BJ (cell line): ENCODE data around the gene CERS6. TPM values are rescaled to one million over a fixed set of nuclear protein-coding genes. Genes with fewer than 3 reads are reported as not detected.

Experiments
- CTCF ChIA-PET: fragments of 350-600 bp; formaldehyde crosslinking; extraction: SDS; loops from one replicate; lab custom pipeline; 2021; ENCODE audit warnings: antibody characterized with exemption, inconsistent platforms; lab: Yijun Ruan, JAX
- POLR2A ChIA-PET: fragments of 300-600 bp; sonication (Branson Sonifier 250); formaldehyde crosslinking; extraction: SDS; loops from one replicate; lab custom pipeline; 2021; ENCODE audit warnings: antibody characterized with exemption; lab: Charles Lee
- DNase-seq: peaks from one replicate; pipeline ENCODE4 v3.0.0-alpha.2; 2011; ENCODE audit warnings: low read depth
- H3K27me3 ChIP-seq: 2 replicates; pipeline ENCODE4 v1.6.0; 2011; ENCODE audit warnings: low read length; ENCODE audit not compliant: control insufficient read depth, insufficient read depth
- H3K36me3 ChIP-seq: 2 replicates; pipeline ENCODE4 v1.5.1; 2011; ENCODE audit warnings: low read length; ENCODE audit not compliant: control insufficient read depth, insufficient read depth
- H3K4me3 ChIP-seq: 2 replicates; pipeline ENCODE4 v1.5.1; 2011; ENCODE audit warnings: low read depth, mild to moderate bottlenecking, control low read depth, low read length
- polyA plus RNA-seq: library from polyadenylated mRNA; depleted of rRNA; stranded (reverse); fragments of >200 nt; gene quantifications from 2 replicates; pipeline ENCODE4 v1.2.3, GENCODE V29; 2011
- TF ChIP-seq, protein P1 (sequence below): IDR thresholded peaks from 2 replicates; pipeline ENCODE4 v1.5.1; 2011; ENCODE audit warnings: low read depth, mild to moderate bottlenecking, control low read depth, inconsistent platforms, low read length, moderate library complexity; ENCODE audit not compliant: insufficient read depth

CERS6 gene
- polyA plus RNA-seq, 1 experiment, result 1.6 TPM

DNA sequence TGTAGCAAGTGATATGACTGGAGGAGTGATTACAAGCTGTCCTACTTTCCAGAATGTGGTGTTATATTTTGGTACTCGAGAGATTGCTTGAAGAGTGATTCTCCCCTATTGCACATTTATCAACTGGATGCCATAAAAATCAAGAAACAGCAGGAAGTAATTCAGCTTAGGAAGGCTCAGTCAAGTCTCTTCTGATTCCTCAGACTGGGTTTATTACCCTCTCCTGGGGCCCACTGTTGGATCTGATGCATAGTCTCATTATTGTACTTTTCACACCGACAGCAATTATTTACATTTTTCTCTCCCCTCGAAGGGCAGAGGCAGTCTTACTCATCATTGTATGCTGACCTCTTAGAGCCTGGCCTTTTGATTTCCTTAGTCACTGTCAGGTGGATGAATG, 355.6 kb downstream of the CERS6 start:
- no peak overlapping the region for H3K4me3 ChIP-seq
- H3K27me3 ChIP-seq, result no peaks in the 10 kb centered on the region
- CTCF ChIA-PET, result no interaction called here
- DNase-seq, result no peak
- H3K36me3 ChIP-seq, result no peaks in the 10 kb centered on the region
- POLR2A ChIA-PET, result no interaction called here
- TF ChIP-seq, protein P1, sequence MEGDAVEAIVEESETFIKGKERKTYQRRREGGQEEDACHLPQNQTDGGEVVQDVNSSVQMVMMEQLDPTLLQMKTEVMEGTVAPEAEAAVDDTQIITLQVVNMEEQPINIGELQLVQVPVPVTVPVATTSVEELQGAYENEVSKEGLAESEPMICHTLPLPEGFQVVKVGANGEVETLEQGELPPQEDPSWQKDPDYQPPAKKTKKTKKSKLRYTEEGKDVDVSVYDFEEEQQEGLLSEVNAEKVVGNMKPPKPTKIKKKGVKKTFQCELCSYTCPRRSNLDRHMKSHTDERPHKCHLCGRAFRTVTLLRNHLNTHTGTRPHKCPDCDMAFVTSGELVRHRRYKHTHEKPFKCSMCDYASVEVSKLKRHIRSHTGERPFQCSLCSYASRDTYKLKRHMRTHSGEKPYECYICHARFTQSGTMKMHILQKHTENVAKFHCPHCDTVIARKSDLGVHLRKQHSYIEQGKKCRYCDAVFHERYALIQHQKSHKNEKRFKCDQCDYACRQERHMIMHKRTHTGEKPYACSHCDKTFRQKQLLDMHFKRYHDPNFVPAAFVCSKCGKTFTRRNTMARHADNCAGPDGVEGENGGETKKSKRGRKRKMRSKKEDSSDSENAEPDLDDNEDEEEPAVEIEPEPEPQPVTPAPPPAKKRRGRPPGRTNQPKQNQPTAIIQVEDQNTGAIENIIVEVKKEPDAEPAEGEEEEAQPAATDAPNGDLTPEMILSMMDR, result no peak

DNA sequence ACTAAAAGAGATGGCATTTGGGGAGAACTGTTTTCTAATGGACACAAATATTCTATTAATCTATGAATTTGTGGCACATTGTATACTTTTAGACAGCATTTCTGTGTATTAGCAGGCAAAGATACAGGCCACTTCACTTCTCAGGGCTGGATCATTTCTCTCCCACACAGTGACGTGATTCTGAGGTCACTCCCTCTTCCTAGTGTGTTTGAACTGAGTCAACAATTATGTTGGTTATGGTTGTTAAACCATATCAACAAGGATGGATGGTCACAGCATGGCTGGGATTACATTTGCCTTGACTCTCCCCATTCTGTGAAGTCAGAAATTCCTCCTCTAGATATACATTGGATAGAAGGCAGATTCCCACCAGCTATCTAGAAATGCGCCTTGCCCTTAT, 358.0 kb downstream of the CERS6 start:
- Histone ChIP-seq H3K36me3 (no peaks in the 10 kb centered on the region), H3K27me3 (no peaks in the 10 kb centered on the region), H3K4me3 (no peak overlapping the region)
- ChIA-PET POLR2A (no interaction called here), CTCF (no interaction called here)
- no peak for DNase-seq
- TF ChIP-seq, protein P1, result no peak

DNA sequence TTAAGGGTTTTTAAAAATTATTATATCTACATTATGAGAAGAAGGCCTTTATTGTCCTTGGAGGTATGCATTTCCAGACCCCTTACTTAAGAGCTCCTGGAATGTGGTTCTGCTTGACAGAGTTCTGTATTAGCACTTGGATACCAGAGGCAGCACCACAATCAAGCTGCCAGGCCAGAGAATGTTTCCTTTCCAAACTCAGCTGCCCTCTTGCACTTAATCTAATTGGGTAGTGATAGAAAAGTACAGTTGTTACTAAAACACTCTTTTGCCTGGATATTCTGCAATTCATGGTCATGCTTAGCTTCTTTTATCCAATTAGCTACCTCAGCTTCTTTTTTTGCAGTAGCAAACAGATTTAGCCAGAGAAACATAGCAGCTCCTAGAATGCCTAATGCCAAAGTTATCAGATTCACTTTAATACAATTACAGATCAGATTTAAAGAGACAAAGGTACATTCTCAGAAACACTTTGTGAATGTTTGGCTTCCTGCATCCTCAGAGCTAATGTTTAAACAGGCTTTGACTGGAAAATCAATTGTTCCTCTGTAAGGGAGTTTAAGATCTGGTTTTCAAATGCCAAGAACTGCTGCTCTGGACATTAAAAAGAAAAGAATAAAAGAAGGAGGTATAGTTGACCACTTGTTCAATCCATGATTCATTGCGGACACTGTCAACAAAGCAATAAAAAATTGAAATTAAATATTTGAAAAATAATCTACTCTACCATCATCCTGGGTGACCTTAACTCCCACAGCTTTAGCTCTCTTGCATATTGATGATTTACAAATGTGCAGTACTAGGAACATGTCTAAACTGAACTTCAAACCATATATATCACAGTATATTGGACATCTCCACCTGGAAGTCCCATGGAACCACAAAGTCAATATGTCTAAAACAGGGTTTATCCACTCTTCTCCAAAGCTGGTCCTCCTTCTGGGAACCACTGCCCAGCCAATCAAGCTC, 359.2 kb downstream of the CERS6 start:
- DNase-seq, result no peak
- CTCF ChIA-PET, result interaction anchor here (0.8 to 1.6 kb wide), 2 partner anchors 73 to 106 kb away, joined by 3 read pairs; no protein-coding TSS in a partner anchor

DNA sequence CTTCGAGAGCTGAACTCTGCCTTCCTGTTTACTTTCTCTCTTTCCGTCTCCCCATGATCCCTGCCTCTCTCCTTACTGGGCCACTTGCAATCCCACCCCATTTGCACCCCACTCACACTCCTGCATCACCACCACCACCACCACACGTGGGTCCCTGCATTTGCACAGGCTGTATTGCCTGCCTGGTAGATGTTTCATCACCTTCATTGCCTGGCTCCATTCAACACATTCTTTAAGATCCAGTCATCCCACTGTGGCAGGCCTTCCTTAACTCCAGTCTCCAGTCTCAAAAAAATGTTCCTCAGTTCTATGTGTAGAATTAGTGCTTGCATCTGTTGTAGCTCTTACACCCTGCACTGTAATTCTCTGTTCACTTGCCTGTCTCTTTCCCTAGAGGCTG, 360.3 kb downstream of the CERS6 start:
- TF ChIP-seq, protein P1, result no peak
- POLR2A ChIA-PET, result no interaction called here
- Histone ChIP-seq H3K27me3 (no peaks in the 10 kb centered on the region), H3K36me3 (no peaks in the 10 kb centered on the region), H3K4me3 (no peak overlapping the region)
- CTCF ChIA-PET, result no interaction called here
- peak; percentile 59 for DNase-seq

More for the DNA sequence above, 359.2 kb downstream of the CERS6 start:
- H3K36me3 ChIP-seq, result no peaks in the 10 kb centered on the region
- TF ChIP-seq, protein P1, result no peak
- H3K4me3 ChIP-seq, result no peak overlapping the region
- POLR2A ChIA-PET, result no interaction called here
- no peaks in the 10 kb centered on the region for H3K27me3 ChIP-seq

DNA sequence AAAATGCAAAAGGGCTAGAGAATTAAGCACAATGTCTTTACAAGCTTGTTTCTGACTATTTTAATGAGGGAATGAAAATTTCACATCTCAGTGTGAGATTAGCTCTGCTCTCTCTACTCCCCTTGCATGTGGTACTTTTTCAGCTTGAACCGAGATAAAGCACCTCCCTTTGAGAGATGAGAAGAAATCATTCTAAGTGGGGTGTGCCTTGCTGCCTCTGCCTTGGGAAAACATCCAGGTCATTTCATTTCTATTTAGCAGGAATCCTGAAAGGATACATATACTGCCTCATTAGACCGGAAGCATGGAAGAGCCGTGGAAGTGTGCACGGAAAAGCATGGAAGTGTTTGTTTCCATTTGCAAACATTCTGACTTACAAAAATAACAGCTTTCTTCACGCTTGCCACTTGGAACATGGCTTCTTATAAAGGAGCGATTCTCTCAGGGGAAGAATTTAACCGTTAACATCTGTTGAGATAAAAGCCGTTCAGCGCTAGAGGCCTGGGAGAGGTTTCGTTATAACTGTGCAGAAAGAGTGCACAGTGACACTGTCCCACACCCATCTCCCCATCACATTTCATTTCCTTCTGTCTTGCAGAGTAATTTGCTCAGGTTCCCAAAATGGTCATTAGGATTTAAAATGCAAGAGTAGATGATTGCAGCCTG, 363.1 kb downstream of the CERS6 start:
- Histone ChIP-seq H3K36me3 (no peaks in the 10 kb centered on the region), H3K27me3 (no peaks in the 10 kb centered on the region), H3K4me3 (0 out of 2 replicates have a peak overlapping the region, but pooled peaks have one; percentile 2)
- TF ChIP-seq, protein P1, result no peak
- no peak for DNase-seq
- POLR2A ChIA-PET, result interaction anchor here (0.6 kb wide), 1 partner anchor 1993 kb away, joined by 5 read pairs; no protein-coding TSS in a partner anchor
- CTCF ChIA-PET, result no interaction called here
